ENCODE measurements around the gene ATG3.

GRCh38 chr3:112561734-112562529, at the start of gene ATG3, which contains the start of gene SLC35A5:
- TF ChIP-seq CTCF (conservative IDR thresholded peaks at IDR 0.05 in 1 of 2, IDR thresholded peaks at IDR 0.05 in 1 of 2; ENCODE audit: low read depth in 1 of 2, low read length in 2 of 2) (no peak), EZH2 (IDR thresholded peaks at IDR 0.05; ENCODE audit: low read length, missing control alignments) (no peak)
